NB4 (cell line): ENCODE results near the gene NAAA.

Source experiments
- MYC ChIP-seq: IDR thresholded peaks from 2 replicates; pipeline ENCODE4 v1.6.1; 2011; ENCODE audit warnings: low read depth, low read length
- POLR2A ChIP-seq: IDR thresholded peaks from 2 replicates; pipeline ENCODE4 v1.6.1; 2011; ENCODE audit warnings: mild to moderate bottlenecking; ENCODE audit not compliant: insufficient read length; ENCODE audit errors: extremely low read depth
- TF ChIP-seq, protein P1 (sequence below): IDR thresholded peaks from one replicate; pipeline ENCODE4 v1.5.1; 2012; ENCODE audit warnings: low read depth, low read length

DNA sequence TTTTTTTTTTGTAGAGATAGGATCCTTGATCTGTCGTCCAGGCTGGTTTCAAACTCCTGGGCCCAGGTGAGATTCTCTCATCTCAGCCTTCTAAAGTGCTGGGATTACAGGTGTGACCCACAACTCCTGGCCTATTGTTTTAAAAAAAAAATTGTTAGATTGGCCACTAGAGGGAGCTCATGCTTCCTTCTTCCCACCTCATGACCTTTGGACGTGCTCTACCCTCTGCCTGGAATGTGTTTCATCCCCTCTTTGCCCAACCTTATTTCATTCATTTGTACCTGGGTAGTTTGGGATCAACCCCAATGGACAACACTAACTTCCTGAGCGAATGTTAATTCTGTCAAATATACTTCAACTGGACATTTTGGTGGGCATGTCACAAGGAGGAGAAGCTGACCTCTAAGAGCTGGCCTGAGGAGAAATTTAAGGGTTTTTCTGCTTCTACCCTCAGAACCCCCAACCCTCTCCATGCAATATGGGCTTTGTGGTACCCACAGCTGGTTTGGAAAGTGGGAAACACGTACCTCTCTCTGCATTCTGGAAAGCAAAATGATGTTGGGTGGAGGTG is 45.0 kb downstream of the NAAA start:
- TF ChIP-seq, protein P1, sequence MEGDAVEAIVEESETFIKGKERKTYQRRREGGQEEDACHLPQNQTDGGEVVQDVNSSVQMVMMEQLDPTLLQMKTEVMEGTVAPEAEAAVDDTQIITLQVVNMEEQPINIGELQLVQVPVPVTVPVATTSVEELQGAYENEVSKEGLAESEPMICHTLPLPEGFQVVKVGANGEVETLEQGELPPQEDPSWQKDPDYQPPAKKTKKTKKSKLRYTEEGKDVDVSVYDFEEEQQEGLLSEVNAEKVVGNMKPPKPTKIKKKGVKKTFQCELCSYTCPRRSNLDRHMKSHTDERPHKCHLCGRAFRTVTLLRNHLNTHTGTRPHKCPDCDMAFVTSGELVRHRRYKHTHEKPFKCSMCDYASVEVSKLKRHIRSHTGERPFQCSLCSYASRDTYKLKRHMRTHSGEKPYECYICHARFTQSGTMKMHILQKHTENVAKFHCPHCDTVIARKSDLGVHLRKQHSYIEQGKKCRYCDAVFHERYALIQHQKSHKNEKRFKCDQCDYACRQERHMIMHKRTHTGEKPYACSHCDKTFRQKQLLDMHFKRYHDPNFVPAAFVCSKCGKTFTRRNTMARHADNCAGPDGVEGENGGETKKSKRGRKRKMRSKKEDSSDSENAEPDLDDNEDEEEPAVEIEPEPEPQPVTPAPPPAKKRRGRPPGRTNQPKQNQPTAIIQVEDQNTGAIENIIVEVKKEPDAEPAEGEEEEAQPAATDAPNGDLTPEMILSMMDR, result peak; percentile 39
- TF ChIP-seq POLR2A, result no peak
- TF ChIP-seq MYC, result no peak
